HepG2 (cell line): ENCODE data around the gene PPBP. TPM values are rescaled to one million over a fixed set of nuclear protein-coding genes. Genes with fewer than 3 reads are reported as not detected.

Source experiments
- ATAC-seq: fragments of 200-7000 bp; cut with Tn5 transposase; 3 replicates; pipeline ENCODE4 v1.9.1; 2020; ENCODE audit warnings: mild to moderate bottlenecking, moderate library complexity
- BruUV-seq: library from RNA; stranded (reverse); fragments of 400-500 nt; replicated peaks from 2 replicates; lab custom pipeline; 2021; lab: Mats Ljungman, UMichigan
- CTCF ChIA-PET: fragments of 300-600 bp; formaldehyde crosslinking; extraction: SDS; loops from one replicate; lab custom pipeline; 2021; ENCODE audit warnings: low total read pairs, inconsistent platforms, low intra/inter-chr PET ratio; lab: Yijun Ruan, JAX
- POLR2A ChIA-PET: fragments of 350-600 bp; sonication (Branson Sonifier 250); formaldehyde crosslinking; loops from one replicate; lab custom pipeline; 2020; ENCODE audit warnings: antibody characterized with exemption, inconsistent platforms; lab: Yijun Ruan, JAX
- DNase-seq: peaks from one replicate; pipeline ENCODE4 v3.0.0-alpha.2; 2015; ENCODE audit warnings: low spot score
- FAIRE-seq: peaks from 3 replicates; lab custom pipeline; 2011; peaks lifted over from hg19 to GRCh38; lab: Jason Lieb, UNC
- H2AFZ ChIP-seq: one replicate; pipeline ENCODE4 v1.6.1; 2011; ENCODE audit warnings: low read length, inconsistent platforms
- H3K27ac ChIP-seq: fragments of 300-600 bp; 3 replicates; pipeline ENCODE4 v1.8.0; 2011; ENCODE audit warnings: mixed run types, mild to moderate bottlenecking, mixed read lengths, low read length, inconsistent platforms; ENCODE audit not compliant: insufficient read depth; ENCODE audit errors: extremely low read length
- H3K27me3 ChIP-seq, 2 experiments: fragments of 200-600 bp in 1 of 2; 2 replicates in 1 of 2; 3 replicates in 1 of 2; pipeline versions ENCODE4 v1.6.0 to v1.8.0; 2011; ENCODE audit warnings: low read length in 2 of 2, mild to moderate bottlenecking in 2 of 2, moderate library complexity in 2 of 2, inconsistent platforms in 1 of 2; ENCODE audit not compliant: insufficient read depth in 2 of 2, control insufficient read depth in 1 of 2
- H3K36me3 ChIP-seq, 2 experiments: fragments of 200-600 bp in 1 of 2; replicated peaks in 1 of 2; 2 replicates in 1 of 2; 3 replicates in 1 of 2; pipeline versions ENCODE4 v1.5.1 to v1.8.0; 2011; ENCODE audit warnings: low read length in 2 of 2, inconsistent platforms in 1 of 2; ENCODE audit not compliant: insufficient read depth in 2 of 2, control insufficient read depth in 1 of 2
- H3K4me1 ChIP-seq: 2 replicates; pipeline ENCODE4 v1.5.1; 2012; ENCODE audit warnings: low read length, inconsistent platforms; ENCODE audit not compliant: insufficient read depth
- H3K4me2 ChIP-seq: 2 replicates; pipeline ENCODE4 v1.6.0; 2011; ENCODE audit warnings: low read depth, low read length, inconsistent platforms
- H3K4me3 ChIP-seq, 3 experiments: fragments of 200-600 bp in 1 of 3; sonication (generic), shearing (Covaris generic) in 1 of 3; replicated peaks in 1 of 3; 2 replicates each; pipeline ENCODE4 v1.5.1; 2011 to 2016; ENCODE audit warnings: low read length in 3 of 3, inconsistent platforms in 2 of 3, low read depth in 2 of 3, mild to moderate bottlenecking in 2 of 3, control low read depth in 1 of 3, mixed read lengths in 1 of 3; ENCODE audit not compliant: insufficient read depth in 1 of 3
- H3K79me2 ChIP-seq: one replicate; pipeline ENCODE4 v1.6.1; 2011; ENCODE audit warnings: low read length, inconsistent platforms; ENCODE audit not compliant: insufficient read depth
- H3K9ac ChIP-seq: 2 replicates; pipeline ENCODE4 v1.6.0; 2011; ENCODE audit warnings: mild to moderate bottlenecking, low read depth, low read length, inconsistent platforms; ENCODE audit not compliant: insufficient read depth
- H3K9me3 ChIP-seq: 2 replicates; pipeline ENCODE4 v1.5.1; 2012; ENCODE audit warnings: mild to moderate bottlenecking, low read length
- H4K20me1 ChIP-seq: 2 replicates; pipeline ENCODE4 v1.6.0; 2011; ENCODE audit warnings: inconsistent platforms, mild to moderate bottlenecking, low read length, moderate library complexity; ENCODE audit not compliant: insufficient read depth
- CBX2 ChIP-seq, 2 experiments: fragments of 200-600 bp in 1 of 2; sonication (generic); formaldehyde crosslinking in 1 of 2; IDR thresholded peaks; 2 replicates each; pipeline versions ENCODE4 v1.7.0 to v1.8.1; 2018 to 2022; ENCODE audit warnings: low read depth in 2 of 2, low read length in 1 of 2, mild to moderate bottlenecking in 1 of 2, missing genetic modification reagents in 1 of 2
- FOXC1 ChIP-seq: sonication (generic); formaldehyde crosslinking; IDR thresholded peaks from 2 replicates; pipeline ENCODE4 v1.8.0; 2022; ENCODE audit warnings: mild to moderate bottlenecking, missing genetic modification reagents, borderline replicate concordance
- MXD3 ChIP-seq: IDR thresholded peaks from 2 replicates; pipeline ENCODE4 v1.6.1; 2016; ENCODE audit warnings: mild to moderate bottlenecking, missing biosample characterization, missing genetic modification reagents
- MXI1 ChIP-seq: IDR thresholded peaks from 3 replicates; pipeline ENCODE4 v1.6.1; 2012; ENCODE audit warnings: low read depth, low read length, inconsistent platforms, borderline replicate concordance
- PATZ1 ChIP-seq: sonication (generic); formaldehyde crosslinking; IDR thresholded peaks from 2 replicates; pipeline ENCODE4 v1.4.0; 2020; ENCODE audit warnings: missing genetic modification reagents
- PAWR ChIP-seq: sonication (generic); formaldehyde crosslinking; IDR thresholded peaks from 2 replicates; pipeline ENCODE4 v1.4.0; 2020; ENCODE audit warnings: missing genetic modification reagents, mild to moderate bottlenecking, borderline replicate concordance
- PLRG1 ChIP-seq: fragments of 450-650 bp; conservative IDR thresholded peaks from 2 replicates; pipeline ENCODE4 v1.6.1; 2016
- ZNF207 ChIP-seq: fragments of 450-650 bp; IDR thresholded peaks from 2 replicates; pipeline ENCODE4 v1.6.1; 2016; ENCODE audit warnings: antibody characterized with exemption, borderline replicate concordance
- WGBS: methylation state at CpG from one replicate; pipeline ENCODE4 v1.1.6; 2017; ENCODE audit warnings: low lambda C conversion rate; 5-methylcytosine and 5-hydroxymethylcytosine counted together
- in situ Hi-C: cut with HindIII; loops from 2 replicates; pipeline ENCODE4 v1.10.0; 2017; ENCODE audit warnings: low pct_unique_long_range_greater_than_20kb; ENCODE audit not compliant: extremely low pct_ligation_motif_present
- intact Hi-C: fragments of 100-400 bp; cut with micrococcal nuclease; formaldehyde crosslinking; loops from one replicate; pipeline ENCODE4 v1.10.0; 2022; ENCODE audit not compliant: unreplicated experiment
- polyA plus RNA-seq, 8 experiments: library from polyadenylated mRNA; depleted of rRNA in 3 of 8; stranded (reverse) in 7 of 8; unstranded in 1 of 8; fragments of >200 nt; fragmentation: Illumina TruSeq in 4 of 8; extraction: Trizol in 4 of 8; gene quantifications; 2 replicates each; pipeline versions ENCODE4 v1.2.1 to v1.2.3, GENCODE V29; 2011 to 2016; ENCODE audit warnings: low read depth in 4 of 8, missing spikeins in 1 of 8, mixed read lengths in 1 of 8; ENCODE audit not compliant: insufficient read depth in 1 of 8
- total RNA-seq, 5 experiments: library from RNA; depleted of rRNA; stranded (reverse); fragments of >200 nt; fragmentation: Illumina TruSeq; extraction: Trizol; gene quantifications; 2 replicates each; pipeline ENCODE4 v1.2.3, GENCODE V29; 2016; ENCODE audit warnings: low read depth in 1 of 5
- TF ChIP-seq, protein P1 (sequence below): sonication (generic); formaldehyde crosslinking; IDR thresholded peaks from one replicate; pipeline ENCODE4 v1.5.1; 2020; ENCODE audit warnings: mild to moderate bottlenecking, missing genetic modification reagents; ENCODE audit errors: not compliant biosample characterization
- TF ChIP-seq, protein P2 (sequence below): sonication (generic); formaldehyde crosslinking; IDR thresholded peaks from 2 replicates; pipeline ENCODE4 v1.4.0; 2020; ENCODE audit warnings: missing genetic modification reagents

Gene PPBP
- total and polyA plus RNA-seq, 2 of the 13 experiments (the other 11 are each of a cell fraction or from before 2014, with no cell fraction given), result not detected

GRCh38 chr4:73976716-73977115 is 11.3 kb downstream of the PPBP start (continued):
- TF ChIP-seq, protein P1, sequence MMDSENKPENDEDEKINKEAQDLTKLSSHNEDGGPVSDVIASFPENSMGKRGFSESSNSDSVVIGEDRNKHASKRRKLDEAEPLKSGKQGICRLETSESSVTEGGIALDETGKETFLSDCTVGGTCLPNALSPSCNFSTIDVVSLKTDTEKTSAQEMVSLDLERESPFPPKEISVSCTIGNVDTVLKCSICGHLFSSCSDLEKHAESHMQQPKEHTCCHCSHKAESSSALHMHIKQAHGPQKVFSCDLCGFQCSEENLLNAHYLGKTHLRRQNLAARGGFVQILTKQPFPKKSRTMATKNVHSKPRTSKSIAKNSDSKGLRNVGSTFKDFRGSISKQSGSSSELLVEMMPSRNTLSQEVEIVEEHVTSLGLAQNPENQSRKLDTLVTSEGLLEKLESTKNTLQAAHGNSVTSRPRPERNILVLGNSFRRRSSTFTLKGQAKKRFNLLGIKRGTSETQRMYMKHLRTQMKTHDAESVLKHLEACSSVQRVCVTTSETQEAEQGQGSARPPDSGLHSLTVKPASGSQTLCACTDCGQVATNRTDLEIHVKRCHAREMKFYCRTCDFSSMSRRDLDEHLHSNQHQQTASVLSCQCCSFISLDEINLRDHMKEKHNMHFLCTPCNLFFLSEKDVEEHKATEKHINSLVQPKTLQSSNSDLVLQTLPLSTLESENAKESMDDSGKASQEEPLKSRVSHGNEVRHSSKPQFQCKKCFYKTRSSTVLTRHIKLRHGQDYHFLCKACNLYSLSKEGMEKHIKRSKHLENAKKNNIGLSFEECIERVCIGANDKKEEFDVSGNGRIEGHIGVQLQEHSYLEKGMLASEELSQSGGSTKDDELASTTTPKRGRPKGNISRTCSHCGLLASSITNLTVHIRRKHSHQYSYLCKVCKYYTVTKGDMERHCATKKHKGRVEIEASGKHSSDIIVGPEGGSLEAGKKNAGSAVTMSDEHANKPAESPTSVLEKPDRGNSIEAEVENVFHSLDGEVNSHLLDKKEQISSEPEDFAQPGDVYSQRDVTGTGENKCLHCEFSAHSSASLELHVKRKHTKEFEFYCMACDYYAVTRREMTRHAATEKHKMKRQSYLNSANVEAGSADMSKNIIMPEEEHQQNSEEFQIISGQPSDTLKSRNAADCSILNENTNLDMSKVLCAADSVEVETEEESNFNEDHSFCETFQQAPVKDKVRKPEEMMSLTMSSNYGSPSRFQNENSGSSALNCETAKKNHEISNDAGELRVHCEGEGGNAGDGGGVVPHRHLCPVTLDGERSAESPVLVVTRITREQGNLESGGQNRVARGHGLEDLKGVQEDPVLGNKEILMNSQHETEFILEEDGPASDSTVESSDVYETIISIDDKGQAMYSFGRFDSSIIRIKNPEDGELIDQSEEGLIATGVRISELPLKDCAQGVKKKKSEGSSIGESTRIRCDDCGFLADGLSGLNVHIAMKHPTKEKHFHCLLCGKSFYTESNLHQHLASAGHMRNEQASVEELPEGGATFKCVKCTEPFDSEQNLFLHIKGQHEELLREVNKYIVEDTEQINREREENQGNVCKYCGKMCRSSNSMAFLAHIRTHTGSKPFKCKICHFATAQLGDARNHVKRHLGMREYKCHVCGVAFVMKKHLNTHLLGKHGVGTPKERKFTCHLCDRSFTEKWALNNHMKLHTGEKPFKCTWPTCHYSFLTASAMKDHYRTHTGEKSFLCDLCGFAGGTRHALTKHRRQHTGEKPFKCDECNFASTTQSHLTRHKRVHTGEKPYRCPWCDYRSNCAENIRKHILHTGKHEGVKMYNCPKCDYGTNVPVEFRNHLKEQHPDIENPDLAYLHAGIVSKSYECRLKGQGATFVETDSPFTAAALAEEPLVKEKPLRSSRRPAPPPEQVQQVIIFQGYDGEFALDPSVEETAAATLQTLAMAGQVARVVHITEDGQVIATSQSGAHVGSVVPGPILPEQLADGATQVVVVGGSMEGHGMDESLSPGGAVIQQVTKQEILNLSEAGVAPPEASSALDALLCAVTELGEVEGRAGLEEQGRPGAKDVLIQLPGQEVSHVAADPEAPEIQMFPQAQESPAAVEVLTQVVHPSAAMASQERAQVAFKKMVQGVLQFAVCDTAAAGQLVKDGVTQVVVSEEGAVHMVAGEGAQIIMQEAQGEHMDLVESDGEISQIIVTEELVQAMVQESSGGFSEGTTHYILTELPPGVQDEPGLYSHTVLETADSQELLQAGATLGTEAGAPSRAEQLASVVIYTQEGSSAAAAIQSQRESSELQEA (CRISPR knock-in tag), result no peak
- TF ChIP-seq, protein P2, sequence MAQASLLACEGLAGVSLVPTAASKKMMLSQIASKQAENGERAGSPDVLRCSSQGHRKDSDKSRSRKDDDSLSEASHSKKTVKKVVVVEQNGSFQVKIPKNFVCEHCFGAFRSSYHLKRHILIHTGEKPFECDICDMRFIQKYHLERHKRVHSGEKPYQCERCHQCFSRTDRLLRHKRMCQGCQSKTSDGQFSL (CRISPR knock-in tag), result no peak
- TF ChIP-seq PLRG1, result no peak
- no peak for TF ChIP-seq MXI1

DNA sequence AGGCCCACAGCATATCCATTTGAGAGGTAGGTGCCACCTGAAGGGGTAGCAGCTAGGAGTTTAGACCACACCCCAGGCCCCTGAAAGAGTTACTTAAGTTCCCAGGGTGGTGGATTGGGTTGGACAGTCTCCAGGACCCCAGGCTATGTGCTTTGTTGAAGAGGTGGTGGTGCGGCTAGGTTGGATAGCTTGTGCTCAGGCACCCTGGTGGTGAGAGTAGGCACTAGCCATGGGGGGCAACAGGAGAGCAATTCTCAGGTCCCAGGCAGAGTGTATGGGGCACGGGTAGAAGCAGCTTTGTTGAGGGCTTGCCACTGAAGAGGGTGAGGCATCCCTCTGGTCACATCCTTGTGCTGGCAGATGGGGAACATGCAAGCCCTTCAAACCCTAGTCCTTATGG is 11.8 kb downstream of the PPBP start:
- no CpG with 5 or more reads among the region's 2 CpGs for WGBS
- CTCF ChIA-PET, result no interaction called here
- Histone ChIP-seq H3K4me1 (no peaks in the 10 kb centered on the region), H3K27ac (no peak overlapping the region), H3K79me2 (no peaks in the 10 kb centered on the region), H3K36me3 (no peaks in the 10 kb centered on the region), H2AFZ (no peak overlapping the region), H3K4me2 (no peak overlapping the region), H3K9ac (no peak overlapping the region), H3K27me3 (peaks cover 0 to 2% of the 10 kb centered on the region in 2 experiments; a peak in 1 of 5 replicates), H3K4me3 (no peak overlapping the region), H4K20me1 (no peaks in the 10 kb centered on the region), H3K9me3 (no peaks in the 10 kb centered on the region)
- in situ Hi-C loops (no loop called here), intact Hi-C loops (no loop called here)
- no TSS peak for BruUV-seq
- no peak for FAIRE-seq
- POLR2A ChIA-PET, result no interaction called here
- no peak for DNase-seq
- no peak for ATAC-seq
- TF ChIP-seq CBX2 (IDR thresholded peaks at IDR 0.05; ENCODE audit: low read depth, low read length) (no peak), CBX2 (CRISPR knock-in tag; IDR thresholded peaks at IDR 0.05; ENCODE audit: low read depth) (no peak), ZNF207 (no peak), PAWR (CRISPR knock-in tag) (no peak), FOXC1 (CRISPR knock-in tag) (no peak), MXD3 (CRISPR knock-in tag) (no peak), PATZ1 (no peak)
